Measurements from ENCODE around the gene RTN4RL2. TPM values are rescaled to one million over a fixed set of nuclear protein-coding genes. Genes with fewer than 3 reads are reported as not detected.

RTN4RL2 gene
- polyA plus RNA-seq, 6 donors from 2014 or later: 0.12 TPM; not detected in 5

DNA sequence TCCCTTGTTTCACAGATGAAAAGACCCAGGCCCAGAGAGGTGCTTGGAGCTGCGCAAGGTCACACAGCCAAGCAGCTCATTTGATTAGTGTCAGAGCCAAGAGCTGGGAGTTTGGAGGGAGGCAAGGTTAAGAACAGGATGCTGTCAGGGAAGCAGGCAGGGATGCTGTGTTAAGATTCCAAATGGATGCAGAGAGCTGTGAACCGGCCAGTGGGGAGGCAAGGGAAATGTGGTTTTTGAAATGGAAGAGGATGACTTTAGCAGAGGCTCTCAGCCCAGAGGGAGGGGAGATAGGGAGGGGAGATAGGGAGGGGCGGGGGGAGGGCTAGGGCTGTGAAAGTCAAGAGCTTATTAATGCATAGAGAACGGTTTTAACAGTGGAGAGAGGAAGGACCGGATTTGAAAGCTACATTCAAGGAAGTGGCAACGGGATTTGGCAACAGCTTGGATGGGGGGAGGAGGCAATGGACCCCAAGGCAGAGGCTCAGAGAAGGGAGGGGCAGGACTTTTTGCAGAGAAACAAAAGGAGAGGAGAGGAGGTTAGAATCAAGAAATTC, 13.0 kb downstream of the RTN4RL2 start:
- peaks cover 3 to 17% (median 8%) of the 10 kb centered on the region in 3 donors for H3K27me3 Mint-ChIP-seq
- ATAC-seq (ENCODE audit: low read depth in 2 of 2) (no peak), DNase-seq (no peak)
- peaks cover 27 to 37% (median 28%) of the 10 kb centered on the region in 3 donors for H3K4me1 Mint-ChIP-seq
- peak overlapping the region in 1 of 6 donors; percentile 2 for H3K27ac Mint-ChIP-seq
- H3K9me3 Mint-ChIP-seq: no peaks in the 10 kb centered on the region
- peak overlapping the region in 4 of 8 donors; percentile 32 to 77 (median 55) for H3K4me3 Mint-ChIP-seq
- H3K36me3 Mint-ChIP-seq: no peaks in the 10 kb centered on the region

GRCh38 chr11:57474017-57474802, 13.9 kb downstream of the RTN4RL2 start:
- Mint-ChIP-seq H3K27me3 (peaks cover 0 to 17% (median 8%) of the 10 kb centered on the region in 3 donors), H3K9me3 (no peaks in the 10 kb centered on the region), H3K36me3 (no peaks in the 10 kb centered on the region), H3K27ac (peak overlapping the region in 3 of 6 donors; percentile 12 to 88 (median 83)), H3K4me1 (peaks cover 27 to 37% (median 28%) of the 10 kb centered on the region in 3 donors), H3K4me3 (peak overlapping the region in 6 of 8 donors; percentile 45 to 76 (median 67))
- DNase-seq (no peak), ATAC-seq (ENCODE audit: low read depth in 2 of 2) (peak in 1 of 2 donors; percentile 24)

- no peak overlapping the region for H3K27ac Mint-ChIP-seq
- ATAC-seq (ENCODE audit: low read depth in 2 of 2) (no peak), DNase-seq (no peak)
- peaks cover 27 to 39% (median 31%) of the 10 kb centered on the region in 3 donors for H3K4me1 Mint-ChIP-seq
- no peaks in the 10 kb centered on the region for H3K36me3 Mint-ChIP-seq
- peaks cover 0 to 17% (median 8%) of the 10 kb centered on the region in 3 donors for H3K27me3 Mint-ChIP-seq
- no peaks in the 10 kb centered on the region for H3K9me3 Mint-ChIP-seq
- peak overlapping the region in 6 of 8 donors; percentile 15 to 84 (median 35) for H3K4me3 Mint-ChIP-seq
Measured at GRCh38 chr11:57474803-57475115, 14.4 kb downstream of the RTN4RL2 start.

DNA sequence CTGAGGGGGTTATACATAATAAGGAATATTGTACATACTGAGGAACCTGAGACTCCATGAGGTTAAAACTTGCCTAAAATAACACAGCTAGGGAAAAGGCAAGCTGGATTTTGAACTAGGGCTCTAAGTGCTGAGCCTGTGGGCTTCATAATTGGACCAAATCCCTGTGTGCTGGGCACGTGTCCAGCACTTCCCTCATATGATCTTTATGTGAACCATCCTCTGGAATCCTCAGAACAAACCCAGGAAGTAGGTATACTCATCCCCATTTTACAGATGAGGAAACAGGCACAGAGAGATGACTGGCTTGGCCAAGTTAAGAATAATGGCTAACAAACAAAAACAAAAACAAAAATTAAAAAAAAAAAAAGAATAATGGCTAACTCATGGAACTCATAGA, 14.9 kb downstream of the RTN4RL2 start:
- no peaks in the 10 kb centered on the region for H3K9me3 Mint-ChIP-seq
- H3K36me3 Mint-ChIP-seq: no peaks in the 10 kb centered on the region
- peaks cover 30 to 41% (median 32%) of the 10 kb centered on the region in 3 donors for H3K4me1 Mint-ChIP-seq
- H3K4me3 Mint-ChIP-seq: peak overlapping the region in 7 of 8 donors; percentile 29 to 94 (median 84)
- ATAC-seq (ENCODE audit: low read depth in 2 of 2) (no peak), DNase-seq (no peak)
- no peak overlapping the region for H3K27ac Mint-ChIP-seq
- H3K27me3 Mint-ChIP-seq: peaks cover 0 to 17% (median 8%) of the 10 kb centered on the region in 3 donors

- DNase-seq: no peak
- Mint-ChIP-seq H3K4me1 (peaks cover 32 to 43% (median 34%) of the 10 kb centered on the region in 3 donors), H3K27me3 (peaks cover 0 to 17% (median 8%) of the 10 kb centered on the region in 3 donors), H3K36me3 (no peaks in the 10 kb centered on the region), H3K4me3 (peak overlapping the region; percentile 76 to 94 (median 84)), H3K9me3 (no peaks in the 10 kb centered on the region), H3K27ac (peak overlapping the region in 1 of 6 donors; percentile 47)
- no peak for ATAC-seq (ENCODE audit: low read depth in 2 of 2)
Measured at GRCh38 chr11:57475671-57476046, 15.3 kb downstream of the RTN4RL2 start.

- peak; percentile 48 to 56 for ATAC-seq (ENCODE audit: low read depth in 2 of 2)
- Mint-ChIP-seq H3K4me1 (peaks cover 35 to 46% (median 37%) of the 10 kb centered on the region in 3 donors), H3K36me3 (no peaks in the 10 kb centered on the region), H3K9me3 (no peaks in the 10 kb centered on the region), H3K4me3 (peak overlapping the region; percentile 76 to 94 (median 86)), H3K27ac (no peak overlapping the region), H3K27me3 (peaks cover 0 to 17% (median 8%) of the 10 kb centered on the region in 3 donors)
- peak; percentile 32 for DNase-seq
Measured at GRCh38 chr11:57476047-57476756, 15.9 kb downstream of the RTN4RL2 start.

DNA sequence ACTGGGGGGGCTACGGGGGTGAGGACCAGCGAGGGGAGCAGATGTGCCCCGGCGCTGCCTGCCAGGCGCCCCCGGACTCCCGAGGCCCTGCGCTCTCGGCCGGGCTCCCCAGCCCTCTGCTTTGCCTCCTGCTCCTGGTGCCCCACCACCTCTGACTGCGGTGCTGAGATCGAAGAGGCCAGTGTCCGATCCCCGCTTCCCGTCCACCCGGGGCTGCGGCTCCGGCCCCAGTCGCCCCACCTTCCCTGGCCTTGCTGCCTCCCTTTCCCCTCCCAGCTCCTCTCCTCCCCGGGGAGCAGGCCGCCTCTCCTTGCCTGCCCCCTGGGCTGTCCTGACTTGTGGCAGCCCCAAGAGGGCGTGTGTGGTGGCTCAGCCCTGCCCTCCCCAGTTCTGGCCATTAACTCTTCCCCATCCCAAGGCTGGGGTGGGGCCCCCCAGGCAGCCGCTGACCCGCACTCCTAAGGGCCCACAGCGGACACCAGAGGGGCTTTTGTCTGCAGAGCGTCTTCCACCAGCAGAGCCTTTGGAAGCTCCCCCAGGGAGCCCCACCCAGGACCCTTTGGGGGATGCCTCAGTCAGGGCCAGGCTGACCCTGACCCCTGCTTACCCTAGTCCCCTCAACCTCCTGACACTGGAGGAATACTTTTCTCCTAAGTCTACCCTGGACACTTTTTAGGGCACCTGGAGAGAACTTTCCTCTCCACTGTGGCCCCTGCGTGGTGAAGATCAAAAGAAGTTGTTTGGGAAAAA, 16.6 kb downstream of the RTN4RL2 start:
- Mint-ChIP-seq H3K27me3 (peaks cover 0 to 17% (median 8%) of the 10 kb centered on the region in 3 donors), H3K36me3 (no peaks in the 10 kb centered on the region), H3K4me1 (peaks cover 42 to 52% (median 45%) of the 10 kb centered on the region in 3 donors), H3K4me3 (peak overlapping the region; percentile 64 to 91 (median 84)), H3K9me3 (no peaks in the 10 kb centered on the region), H3K27ac (peak overlapping the region in 1 of 6 donors; percentile 19)
- peak; percentile 26 for DNase-seq
- ATAC-seq (ENCODE audit: low read depth in 2 of 2): peak; percentile 69 to 70

DNA sequence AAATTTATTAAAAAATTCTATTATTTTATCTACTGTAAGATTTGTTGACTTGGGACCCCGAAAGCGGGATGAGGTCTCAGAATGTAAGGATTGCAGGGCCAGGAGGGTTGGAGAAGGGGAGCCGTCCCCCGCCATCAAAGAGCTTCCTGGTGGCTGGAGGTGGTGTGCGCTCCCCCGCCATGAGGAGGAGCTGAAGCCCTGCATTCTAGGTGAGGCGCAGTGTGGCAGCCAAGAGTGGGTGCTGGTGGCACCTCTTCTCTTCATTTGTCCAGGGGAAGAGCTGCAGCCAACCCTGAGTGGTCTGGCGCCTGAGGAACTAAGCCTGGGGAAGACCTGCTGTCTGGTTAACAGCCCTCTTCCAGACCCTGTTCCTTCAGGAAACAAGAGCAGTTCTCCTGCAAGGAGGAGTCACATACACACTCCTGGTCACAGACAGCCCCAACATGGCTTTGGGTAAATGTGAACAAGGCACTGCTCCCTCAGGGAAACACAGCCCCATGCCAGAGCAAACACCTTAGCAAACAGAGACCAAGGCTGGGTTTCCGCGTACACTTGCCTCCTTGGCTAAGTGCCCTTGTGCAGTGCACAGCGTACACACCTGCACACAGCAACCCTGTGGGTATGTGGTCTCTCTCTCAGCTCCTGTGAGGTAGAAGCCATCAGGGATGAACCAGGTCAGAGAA, 17.3 kb downstream of the RTN4RL2 start:
- H3K27me3 Mint-ChIP-seq: peaks cover 0 to 13% (median 8%) of the 10 kb centered on the region in 3 donors
- H3K36me3 Mint-ChIP-seq: no peaks in the 10 kb centered on the region
- H3K9me3 Mint-ChIP-seq: no peaks in the 10 kb centered on the region
- DNase-seq: no peak
- peak overlapping the region in 7 of 8 donors; percentile 64 to 91 (median 84) for H3K4me3 Mint-ChIP-seq
- ATAC-seq (ENCODE audit: low read depth in 2 of 2): no peak
- H3K4me1 Mint-ChIP-seq: peaks cover 47 to 56% (median 52%) of the 10 kb centered on the region in 3 donors
- no peak overlapping the region for H3K27ac Mint-ChIP-seq

- no peaks in the 10 kb centered on the region for H3K36me3 Mint-ChIP-seq
- peaks cover 46 to 58% (median 57%) of the 10 kb centered on the region in 3 donors for H3K4me1 Mint-ChIP-seq
- H3K27me3 Mint-ChIP-seq: peaks cover 0 to 8% (median 0%) of the 10 kb centered on the region in 3 donors
- DNase-seq: no peak
- H3K27ac Mint-ChIP-seq: no peak overlapping the region
- H3K9me3 Mint-ChIP-seq: no peaks in the 10 kb centered on the region
- ATAC-seq (ENCODE audit: low read depth in 2 of 2): no peak
- H3K4me3 Mint-ChIP-seq: peak overlapping the region in 2 of 8 donors; percentile 46 to 59
Measured at GRCh38 chr11:57479021-57479663, 18.8 kb downstream of the RTN4RL2 start.

- H3K9me3 Mint-ChIP-seq: no peaks in the 10 kb centered on the region
- peaks cover 0 to 6% (median 0%) of the 10 kb centered on the region in 3 donors for H3K27me3 Mint-ChIP-seq
- H3K27ac Mint-ChIP-seq: no peak overlapping the region
- H3K4me1 Mint-ChIP-seq: peaks cover 52 to 59% (median 57%) of the 10 kb centered on the region in 3 donors
- no peaks in the 10 kb centered on the region for H3K36me3 Mint-ChIP-seq
- ATAC-seq (ENCODE audit: low read depth in 2 of 2): no peak
- DNase-seq: no peak
- peak overlapping the region in 2 of 8 donors; percentile 46 to 59 for H3K4me3 Mint-ChIP-seq
Measured at GRCh38 chr11:57479911-57480310, 19.6 kb downstream of the RTN4RL2 start.

- H3K4me1 Mint-ChIP-seq: peaks cover 52 to 60% (median 55%) of the 10 kb centered on the region in 3 donors
Measured at GRCh38 chr11:57480409-57481137, 20.2 kb downstream of the RTN4RL2 start.

More at GRCh38 chr11:57480409-57481137, 20.2 kb downstream of the RTN4RL2 start:
- DNase-seq (peak; percentile 25), ATAC-seq (ENCODE audit: low read depth in 2 of 2) (peak in 1 of 2 donors; percentile 15)
- peaks cover 0 to 6% (median 0%) of the 10 kb centered on the region in 3 donors for H3K27me3 Mint-ChIP-seq
- peak overlapping the region in 7 of 8 donors; percentile 9 to 70 (median 16) for H3K4me3 Mint-ChIP-seq
- no peak overlapping the region for H3K27ac Mint-ChIP-seq
- no peaks in the 10 kb centered on the region for H3K36me3 Mint-ChIP-seq
- no peaks in the 10 kb centered on the region for H3K9me3 Mint-ChIP-seq
